Measurements from ENCODE around the gene VWA5B1. TPM values are rescaled to one million over a fixed set of nuclear protein-coding genes. Genes with fewer than 3 reads are reported as not detected.

The VWA5B1 gene
- total RNA-seq, 1 experiment from 2014 or later: not detected

DNA sequence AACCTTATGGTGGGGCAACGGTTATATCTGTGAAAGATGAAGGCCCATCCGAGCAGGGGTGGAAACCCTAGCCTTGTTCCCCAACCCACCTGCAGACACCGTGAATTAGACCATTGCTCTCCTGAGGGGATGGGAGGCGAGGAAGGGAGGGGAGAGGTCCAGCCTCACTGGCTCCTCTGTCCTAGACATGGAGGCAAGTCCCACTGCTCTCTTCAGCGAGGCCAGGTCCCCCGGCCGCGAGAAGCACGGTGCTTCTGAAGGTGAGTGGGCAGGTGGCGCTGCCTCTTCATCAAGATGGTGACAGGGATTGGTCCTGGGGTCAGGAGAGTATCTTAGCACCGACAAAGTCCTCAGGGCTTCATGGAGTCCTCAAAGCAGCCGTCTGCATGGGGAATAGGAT lies 59.3 kb downstream of the VWA5B1 start:
- Histone ChIP-seq H3K27ac (ENCODE audit: low read length) (no peak overlapping the region), H3K79me2 (ENCODE audit: low read length) (no peaks in the 10 kb centered on the region), H3K4me3 (ENCODE audit: low read length) (no peak overlapping the region), H3K9ac (ENCODE audit: low read length) (no peak overlapping the region), H3F3A (ENCODE audit: low read length, unreplicated experiment) (no peaks in the 10 kb centered on the region), H3K9me3 (ENCODE audit: low read length) (no peaks in the 10 kb centered on the region), H2AFZ (ENCODE audit: low read length) (no peak overlapping the region), H3K27me3 (ENCODE audit: low read length) (no peaks in the 10 kb centered on the region), H3K9me2 (replicated peaks; ENCODE audit: low read length) (no peaks in the 10 kb centered on the region), H3K4me1 (ENCODE audit: insufficient read depth, low read length) (no peaks in the 10 kb centered on the region), H3K36me3 (ENCODE audit: low read depth, low read length) (no peaks in the 10 kb centered on the region), H4K20me1 (ENCODE audit: low read length) (no peaks in the 10 kb centered on the region), H3K4me2 (ENCODE audit: low read length) (no peak overlapping the region)
- POLR2A ChIA-PET (ENCODE audit: unreplicated experiment): no interaction called here
- DNase-seq (no peak), ATAC-seq (no peak)
- no TSS peak for BruUV-seq (replicated peaks)
- TF ChIP-seq EZH2 (IDR thresholded peaks at IDR 0.05; ENCODE audit: low read length, unreplicated experiment): no peak
- no peak for TF ChIP-seq EZH2phosphoT487 (IDR thresholded peaks at IDR 0.05; ENCODE audit: borderline replicate concordance, low read length)
- TF ChIP-seq, protein P1, sequence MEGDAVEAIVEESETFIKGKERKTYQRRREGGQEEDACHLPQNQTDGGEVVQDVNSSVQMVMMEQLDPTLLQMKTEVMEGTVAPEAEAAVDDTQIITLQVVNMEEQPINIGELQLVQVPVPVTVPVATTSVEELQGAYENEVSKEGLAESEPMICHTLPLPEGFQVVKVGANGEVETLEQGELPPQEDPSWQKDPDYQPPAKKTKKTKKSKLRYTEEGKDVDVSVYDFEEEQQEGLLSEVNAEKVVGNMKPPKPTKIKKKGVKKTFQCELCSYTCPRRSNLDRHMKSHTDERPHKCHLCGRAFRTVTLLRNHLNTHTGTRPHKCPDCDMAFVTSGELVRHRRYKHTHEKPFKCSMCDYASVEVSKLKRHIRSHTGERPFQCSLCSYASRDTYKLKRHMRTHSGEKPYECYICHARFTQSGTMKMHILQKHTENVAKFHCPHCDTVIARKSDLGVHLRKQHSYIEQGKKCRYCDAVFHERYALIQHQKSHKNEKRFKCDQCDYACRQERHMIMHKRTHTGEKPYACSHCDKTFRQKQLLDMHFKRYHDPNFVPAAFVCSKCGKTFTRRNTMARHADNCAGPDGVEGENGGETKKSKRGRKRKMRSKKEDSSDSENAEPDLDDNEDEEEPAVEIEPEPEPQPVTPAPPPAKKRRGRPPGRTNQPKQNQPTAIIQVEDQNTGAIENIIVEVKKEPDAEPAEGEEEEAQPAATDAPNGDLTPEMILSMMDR (conservative IDR thresholded peaks at IDR 0.05; ENCODE audit: low read depth, low read length): no peak
- CTCF ChIA-PET: no interaction called here
- intact Hi-C loops (cut with micrococcal nuclease): no loop called here

DNA sequence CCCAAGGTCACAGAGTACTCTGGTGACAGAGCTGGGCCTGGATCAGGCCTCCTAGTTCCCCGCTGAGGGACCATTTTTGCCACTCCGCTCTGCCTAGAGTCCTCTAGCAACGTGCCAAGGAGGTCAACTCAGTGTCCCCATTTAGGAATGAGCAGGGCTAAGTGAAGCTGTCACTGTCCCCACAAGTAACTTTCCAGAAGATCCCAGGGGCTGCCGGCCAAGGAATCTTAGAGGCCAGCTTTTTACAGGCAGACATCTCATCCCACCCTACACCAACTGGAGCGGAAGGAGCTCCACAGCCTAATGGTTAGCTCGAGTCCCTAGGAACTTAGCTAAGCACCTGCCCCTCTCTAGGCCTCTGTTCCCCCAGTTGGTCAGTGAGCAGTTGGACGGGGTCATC lies 59.7 kb downstream of the VWA5B1 start:
- intact Hi-C loops (cut with micrococcal nuclease): no loop called here
- no peaks in the 10 kb centered on the region for H4K20me1 ChIP-seq (ENCODE audit: low read length)
- H3K4me2 ChIP-seq (ENCODE audit: low read length): no peak overlapping the region
- no TSS peak for BruUV-seq (replicated peaks)
- no peaks in the 10 kb centered on the region for H3K36me3 ChIP-seq (ENCODE audit: low read depth, low read length)
- ATAC-seq: no peak
- TF ChIP-seq, protein P1 (conservative IDR thresholded peaks at IDR 0.05; ENCODE audit: low read depth, low read length): no peak
- TF ChIP-seq EZH2 (IDR thresholded peaks at IDR 0.05; ENCODE audit: low read length, unreplicated experiment) (no peak), EZH2phosphoT487 (IDR thresholded peaks at IDR 0.05; ENCODE audit: borderline replicate concordance, low read length) (no peak)
- no peaks in the 10 kb centered on the region for H3K9me3 ChIP-seq (ENCODE audit: low read length)
- no peak overlapping the region for H3K9ac ChIP-seq (ENCODE audit: low read length)
- POLR2A ChIA-PET (ENCODE audit: unreplicated experiment): interaction anchor here (0.7 kb wide), 1 partner anchor 187 kb away, joined by 7 read pairs; no protein-coding TSS in a partner anchor
- H3K4me3 ChIP-seq (ENCODE audit: low read length): no peak overlapping the region
- no peak for DNase-seq
- H2AFZ ChIP-seq (ENCODE audit: low read length): no peak overlapping the region
- H3K9me2 ChIP-seq (replicated peaks; ENCODE audit: low read length): no peaks in the 10 kb centered on the region
- CTCF ChIA-PET: no interaction called here
- no peak overlapping the region for H3K27ac ChIP-seq (ENCODE audit: low read length)
- no peaks in the 10 kb centered on the region for H3K4me1 ChIP-seq (ENCODE audit: insufficient read depth, low read length)
- no peaks in the 10 kb centered on the region for H3K27me3 ChIP-seq (ENCODE audit: low read length)
- no peaks in the 10 kb centered on the region for H3F3A ChIP-seq (ENCODE audit: low read length, unreplicated experiment)
- H3K79me2 ChIP-seq (ENCODE audit: low read length): no peaks in the 10 kb centered on the region

DNA sequence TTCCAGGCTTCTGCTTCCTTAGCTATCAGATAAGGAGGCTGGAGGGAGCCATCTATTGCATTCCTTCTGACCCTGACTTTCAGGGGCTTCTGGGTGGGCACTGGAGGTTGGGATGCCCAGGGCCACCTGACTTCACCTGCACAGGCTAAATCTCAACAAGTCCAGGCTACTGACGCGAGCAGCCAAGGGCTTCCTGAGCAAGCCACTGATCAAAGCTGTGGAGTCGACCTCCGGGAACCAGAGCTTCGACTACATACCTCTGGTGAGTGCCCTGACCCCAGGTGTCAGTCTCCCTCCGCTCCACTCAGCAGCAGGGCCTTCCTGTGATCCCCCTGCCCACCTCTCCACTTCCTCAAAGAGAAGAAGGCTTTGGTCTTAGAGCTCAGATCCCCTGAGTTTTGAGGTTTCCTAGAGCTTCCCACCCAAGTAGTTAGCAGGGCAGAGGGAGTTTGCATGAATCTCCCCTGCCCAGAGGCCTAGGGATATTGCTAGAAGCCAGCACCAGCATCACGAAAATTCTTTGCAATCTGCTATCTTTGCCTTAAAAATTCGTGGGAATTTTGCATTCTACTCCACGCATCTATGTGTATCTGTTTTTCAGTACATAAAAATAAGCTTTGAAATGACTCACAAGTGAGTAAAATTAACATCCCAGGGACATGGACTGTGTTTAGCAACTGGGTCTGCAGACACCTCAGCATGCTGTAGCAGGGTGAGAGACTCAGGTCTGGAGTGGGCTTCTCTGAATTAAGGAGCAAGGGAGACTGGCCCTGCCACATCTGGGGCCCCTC lies 61.4 kb downstream of the VWA5B1 start:
- Histone ChIP-seq H3K4me1 (ENCODE audit: insufficient read depth, low read length) (peaks cover 16% of the 10 kb centered on the region), H3K9ac (ENCODE audit: low read length) (no peak overlapping the region), H3K79me2 (ENCODE audit: low read length) (no peaks in the 10 kb centered on the region), H3K36me3 (ENCODE audit: low read depth, low read length) (no peaks in the 10 kb centered on the region), H3K4me2 (ENCODE audit: low read length) (no peak overlapping the region), H3K27ac (ENCODE audit: low read length) (no peak overlapping the region), H3K27me3 (ENCODE audit: low read length) (no peaks in the 10 kb centered on the region), H3K9me2 (replicated peaks; ENCODE audit: low read length) (no peaks in the 10 kb centered on the region), H3F3A (ENCODE audit: low read length, unreplicated experiment) (no peaks in the 10 kb centered on the region), H4K20me1 (ENCODE audit: low read length) (no peaks in the 10 kb centered on the region), H3K4me3 (ENCODE audit: low read length) (no peak overlapping the region), H2AFZ (ENCODE audit: low read length) (no peak overlapping the region), H3K9me3 (ENCODE audit: low read length) (no peaks in the 10 kb centered on the region)
- TF ChIP-seq, protein P1 (conservative IDR thresholded peaks at IDR 0.05; ENCODE audit: low read depth, low read length): no peak
- no peak for TF ChIP-seq EZH2 (IDR thresholded peaks at IDR 0.05; ENCODE audit: low read length, unreplicated experiment)
- no peak for DNase-seq
- CTCF ChIA-PET: no interaction called here
- intact Hi-C loops (cut with micrococcal nuclease): no loop called here
- no peak for ATAC-seq
- POLR2A ChIA-PET (ENCODE audit: unreplicated experiment): no interaction called here
- BruUV-seq (replicated peaks): no TSS peak

Measured in PC-3 (cell line).